A673 (cell line): ENCODE results near the gene KANSL1. TPM values are rescaled to one million over a fixed set of nuclear protein-coding genes. Genes with fewer than 3 reads are reported as not detected.

Source experiments
- BruUV-seq: library from RNA; stranded (reverse); fragments of 400-500 nt; replicated peaks from 2 replicates; lab custom pipeline; 2021; lab: Mats Ljungman, UMichigan
- CTCF ChIA-PET: fragments of 300-600 bp; sonication (Branson Sonifier 250); formaldehyde crosslinking; loops from one replicate; lab custom pipeline; 2022; ENCODE audit warnings: antibody characterized with exemption; lab: Charles Lee
- POLR2A ChIA-PET: fragments of 300-600 bp; sonication (Branson Sonifier 250); formaldehyde crosslinking; loops from one replicate; lab custom pipeline; 2022; ENCODE audit warnings: antibody characterized with exemption; ENCODE audit not compliant: low non-redundant PET; lab: Charles Lee
- DNase-seq: peaks from one replicate; pipeline ENCODE4 v3.0.0-alpha.2; 2015; ENCODE audit warnings: low spot score
- H3K27ac ChIP-seq: fragments of 200-600 bp; sonication (generic); 2 replicates; pipeline ENCODE4 v1.5.1; 2016; ENCODE audit warnings: mixed run types, low read depth, mild to moderate bottlenecking, mixed read lengths, antibody characterized with exemption, low read length; ENCODE audit not compliant: poor library complexity, severe bottlenecking
- H3K27me3 ChIP-seq: fragments of 200-600 bp; sonication (generic); replicated peaks from 2 replicates; pipeline ENCODE4 v1.6.1; 2017; ENCODE audit warnings: mixed run types, low read depth, mild to moderate bottlenecking, mixed read lengths, antibody characterized with exemption, low read length; ENCODE audit not compliant: insufficient read depth, poor library complexity
- H3K36me3 ChIP-seq: fragments of 200-600 bp; sonication (generic); 2 replicates; pipeline ENCODE4 v1.6.1; 2016; ENCODE audit warnings: mixed run types, mild to moderate bottlenecking, mixed read lengths, antibody characterized with exemption, low read length; ENCODE audit not compliant: insufficient read depth, poor library complexity, severe bottlenecking
- H3K4me1 ChIP-seq: fragments of 200-600 bp; sonication (generic); 2 replicates; pipeline ENCODE4 v1.6.1; 2017; ENCODE audit warnings: mixed run types, mild to moderate bottlenecking, mixed read lengths, antibody characterized with exemption, low read length; ENCODE audit not compliant: insufficient read depth, poor library complexity, severe bottlenecking
- H3K4me3 ChIP-seq: fragments of 200-600 bp; sonication (generic); 2 replicates; pipeline ENCODE4 v1.5.1; 2016; ENCODE audit warnings: low read depth, mixed run types, mild to moderate bottlenecking, mixed read lengths, low read length; ENCODE audit not compliant: poor library complexity, severe bottlenecking
- H3K9me3 ChIP-seq: fragments of 200-600 bp; sonication (generic); 2 replicates; pipeline ENCODE4 v1.6.1; 2016; ENCODE audit warnings: mixed run types, low read depth, mild to moderate bottlenecking, mixed read lengths, antibody characterized with exemption, low read length; ENCODE audit not compliant: poor library complexity, severe bottlenecking
- EZH2 ChIP-seq: fragments of 200-600 bp; sonication (generic); IDR thresholded peaks from 2 replicates; pipeline ENCODE4 v1.6.1; 2017; ENCODE audit warnings: borderline replicate concordance, low read depth, mild to moderate bottlenecking, mixed read lengths, antibody characterized with exemption, low read length; ENCODE audit not compliant: poor library complexity, severe bottlenecking
- intact Hi-C: fragments of 100-400 bp; cut with micrococcal nuclease; formaldehyde crosslinking; loops from one replicate; pipeline ENCODE4 v1.10.0; 2022; ENCODE audit not compliant: unreplicated experiment
- total RNA-seq: library from RNA; stranded (reverse); gene quantifications from 2 replicates; pipeline ENCODE4 v1.2.3, GENCODE V29; 2021
- TF ChIP-seq, protein P1 (sequence below): fragments of 300-800, 200-600 bp; sonication (generic); conservative IDR thresholded peaks from 2 replicates; pipeline ENCODE4 v1.5.1; 2017; ENCODE audit warnings: low read depth, mild to moderate bottlenecking, antibody characterized with exemption, low read length, moderate library complexity, mixed read lengths

KANSL1 gene
- total RNA-seq, 1 experiment from 2014 or later = 64.9 TPM

- TF ChIP-seq, protein P1, sequence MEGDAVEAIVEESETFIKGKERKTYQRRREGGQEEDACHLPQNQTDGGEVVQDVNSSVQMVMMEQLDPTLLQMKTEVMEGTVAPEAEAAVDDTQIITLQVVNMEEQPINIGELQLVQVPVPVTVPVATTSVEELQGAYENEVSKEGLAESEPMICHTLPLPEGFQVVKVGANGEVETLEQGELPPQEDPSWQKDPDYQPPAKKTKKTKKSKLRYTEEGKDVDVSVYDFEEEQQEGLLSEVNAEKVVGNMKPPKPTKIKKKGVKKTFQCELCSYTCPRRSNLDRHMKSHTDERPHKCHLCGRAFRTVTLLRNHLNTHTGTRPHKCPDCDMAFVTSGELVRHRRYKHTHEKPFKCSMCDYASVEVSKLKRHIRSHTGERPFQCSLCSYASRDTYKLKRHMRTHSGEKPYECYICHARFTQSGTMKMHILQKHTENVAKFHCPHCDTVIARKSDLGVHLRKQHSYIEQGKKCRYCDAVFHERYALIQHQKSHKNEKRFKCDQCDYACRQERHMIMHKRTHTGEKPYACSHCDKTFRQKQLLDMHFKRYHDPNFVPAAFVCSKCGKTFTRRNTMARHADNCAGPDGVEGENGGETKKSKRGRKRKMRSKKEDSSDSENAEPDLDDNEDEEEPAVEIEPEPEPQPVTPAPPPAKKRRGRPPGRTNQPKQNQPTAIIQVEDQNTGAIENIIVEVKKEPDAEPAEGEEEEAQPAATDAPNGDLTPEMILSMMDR = no peak
- TF ChIP-seq EZH2 = no peak
- POLR2A ChIA-PET = interaction anchor here (0.6 to 0.7 kb wide), 4 partner anchors 9 to 192 kb away, joined by 3 to 10 read pairs (median 6); no protein-coding TSS in a partner anchor
- intact Hi-C loops = loop anchor here (10.0 kb wide), 1 partner anchor 148 kb away; no protein-coding TSS in a partner anchor
Measured at GRCh38 chr17:46192439-46193150, 634 bp downstream of the KANSL1 start.

GRCh38 chr17:46192189-46192438, 1.1 kb downstream of the KANSL1 start:
- ChIA-PET POLR2A (no interaction called here), CTCF (interaction anchor here (1.0 kb wide), 1 partner anchor 47 kb away, joined by 4 read pairs; no protein-coding TSS in a partner anchor)
- Histone ChIP-seq H3K4me3 (peak overlapping the region; percentile 72), H3K36me3 (no peaks in the 10 kb centered on the region), H3K27me3 (no peaks in the 10 kb centered on the region), H3K27ac (peak overlapping the region; percentile 91), H3K4me1 (peaks cover 32% of the 10 kb centered on the region), H3K9me3 (no peaks in the 10 kb centered on the region)
- TF ChIP-seq EZH2 = no peak
- TF ChIP-seq, protein P1 = no peak
- intact Hi-C loops = loop anchor here (10.0 kb wide), 1 partner anchor 147 kb away; no protein-coding TSS in a partner anchor
- DNase-seq = no peak
- no TSS peak for BruUV-seq

More at GRCh38 chr17:46192439-46193150, 634 bp downstream of the KANSL1 start:
- Histone ChIP-seq H3K9me3 (no peaks in the 10 kb centered on the region), H3K36me3 (no peaks in the 10 kb centered on the region), H3K4me1 (peaks cover 27% of the 10 kb centered on the region), H3K27me3 (no peaks in the 10 kb centered on the region), H3K4me3 (peak overlapping the region; percentile 72), H3K27ac (peak overlapping the region; percentile 91)
- CTCF ChIA-PET = interaction anchor here (0.5 to 2.4 kb wide), 29 partner anchors 8 to 1426 kb away, joined by 3 to 18 read pairs (median 6); partner anchors contain the start of gene MAPT
- DNase-seq = peak; percentile 80
- BruUV-seq = no TSS peak

- no peak for TF ChIP-seq EZH2
- TF ChIP-seq, protein P1 = no peak
- POLR2A ChIA-PET = no interaction called here
- TSS peak; percentile 71 for BruUV-seq
- Histone ChIP-seq H3K9me3 (no peaks in the 10 kb centered on the region), H3K36me3 (no peaks in the 10 kb centered on the region), H3K27me3 (no peaks in the 10 kb centered on the region), H3K4me1 (peaks cover 34% of the 10 kb centered on the region), H3K4me3 (peak overlapping the region; percentile 72), H3K27ac (peak overlapping the region; percentile 91)
- intact Hi-C loops = loop anchor here (10.0 kb wide), 1 partner anchor 147 kb away; no protein-coding TSS in a partner anchor
- CTCF ChIA-PET = no interaction called here
- DNase-seq = peak; percentile 59
Measured at GRCh38 chr17:46191322-46192188, 1.7 kb downstream of the KANSL1 start.
